ENCODE results near the gene HSPA1A. TPM values are rescaled to one million over a fixed set of nuclear protein-coding genes. Genes with fewer than 3 reads are reported as not detected.

The HSPA1A gene
- 148 to 264 TPM (median 205 TPM) in 5 replicates for total RNA-seq (2022; extraction: Qiagen RNA extraction; ENCODE audit: low read depth)

DNA sequence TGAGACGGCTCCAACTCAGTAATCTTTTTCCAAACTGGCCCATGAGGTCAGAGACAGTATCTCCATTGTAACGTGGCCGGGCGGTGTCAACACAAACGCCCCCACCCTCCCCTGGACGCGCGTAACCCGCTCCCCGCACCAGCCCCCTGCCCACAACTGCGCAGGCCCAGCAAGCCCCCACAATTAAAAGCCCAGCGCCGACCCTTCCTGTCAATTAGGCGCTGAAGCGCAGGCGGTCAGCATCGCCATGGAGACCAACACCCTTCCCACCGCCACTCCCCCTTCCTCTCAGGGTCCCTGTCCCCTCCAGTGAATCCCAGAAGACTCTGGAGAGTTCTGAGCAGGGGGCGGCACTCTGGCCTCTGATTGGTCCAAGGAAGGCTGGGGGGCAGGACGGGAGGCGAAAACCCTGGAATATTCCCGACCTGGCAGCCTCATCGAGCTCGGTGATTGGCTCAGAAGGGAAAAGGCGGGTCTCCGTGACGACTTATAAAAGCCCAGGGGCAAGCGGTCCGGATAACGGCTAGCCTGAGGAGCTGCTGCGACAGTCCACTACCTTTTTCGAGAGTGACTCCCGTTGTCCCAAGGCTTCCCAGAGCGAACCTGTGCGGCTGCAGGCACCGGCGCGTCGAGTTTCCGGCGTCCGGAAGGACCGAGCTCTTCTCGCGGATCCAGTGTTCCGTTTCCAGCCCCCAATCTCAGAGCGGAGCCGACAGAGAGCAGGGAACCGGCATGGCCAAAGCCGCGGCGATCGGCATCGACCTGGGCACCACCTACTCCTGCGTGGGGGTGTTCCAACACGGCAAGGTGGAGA lies at the start of gene HSPA1A, which contains the start of gene HSPA1L:
Gene HSPA1A (plus strand): TSS at position 519 of the 814 bp plus-strand sequence. CDS start 214 bp downstream, at position 733.
Gene HSPA1L (minus strand): TSS at position 259 of the 814 bp plus-strand sequence. CDS start 3,311 bp downstream, outside the sequence.

GRCh38 chr6:31776989-31777666 lies 38.2 kb upstream of the HSPA1A start, which contains the start of gene VWA7:
TSS of gene VWA7 (minus strand) at chr6:31777328. CDS start at chr6:31776779, 549 bp downstream.

GRCh38 chr6:31795616-31796298 lies 19.6 kb upstream of the HSPA1A start, which contains the start of gene VARS1:
TSS of gene VARS1 (minus strand) at chr6:31795752. CDS start at chr6:31795217, 535 bp downstream.

DNA sequence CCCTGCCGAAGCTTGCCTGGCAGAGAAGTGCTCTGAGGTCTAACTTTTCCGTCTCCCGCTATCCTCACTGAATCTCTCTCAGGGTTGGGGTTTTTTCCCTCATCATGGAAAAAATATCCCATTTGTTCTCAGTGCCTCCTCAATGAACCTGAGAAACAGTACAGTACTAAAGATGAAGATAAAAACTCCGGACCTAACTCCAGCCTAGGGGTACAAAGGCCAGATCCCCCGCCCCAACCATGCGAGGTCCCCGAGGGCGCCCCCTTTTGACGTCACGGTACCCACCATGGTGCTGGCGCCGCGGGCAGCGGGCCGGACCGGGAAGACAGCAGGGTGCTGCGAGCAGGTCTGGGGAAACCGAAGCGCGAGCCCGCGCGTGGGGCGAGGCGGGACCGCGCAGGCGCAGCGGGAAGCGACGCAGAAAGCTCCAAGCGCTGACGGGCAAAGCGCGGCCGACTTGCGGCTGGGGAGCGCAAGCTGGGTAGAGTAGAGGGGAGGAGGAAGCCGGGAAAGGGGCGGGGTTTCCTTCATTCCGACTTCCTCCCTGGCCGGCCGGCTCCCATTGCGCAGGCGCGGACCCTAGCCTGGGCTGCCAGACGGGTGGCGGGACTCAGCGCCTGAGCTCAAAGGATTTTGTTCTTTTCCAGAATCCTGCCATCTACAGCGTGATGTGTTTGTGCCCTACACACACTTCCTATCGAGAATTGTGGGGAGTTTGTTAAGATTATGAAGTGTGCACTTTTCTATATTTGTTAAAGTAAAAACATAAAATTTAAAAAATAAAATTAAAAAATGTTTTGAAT lies 8.7 kb upstream of the HSPA1A start, which contains the start of gene LSM2:
Gene LSM2 (minus strand): TSS at position 497 of the 803 bp plus-strand sequence. CDS start 209 bp downstream, at position 288.

DNA sequence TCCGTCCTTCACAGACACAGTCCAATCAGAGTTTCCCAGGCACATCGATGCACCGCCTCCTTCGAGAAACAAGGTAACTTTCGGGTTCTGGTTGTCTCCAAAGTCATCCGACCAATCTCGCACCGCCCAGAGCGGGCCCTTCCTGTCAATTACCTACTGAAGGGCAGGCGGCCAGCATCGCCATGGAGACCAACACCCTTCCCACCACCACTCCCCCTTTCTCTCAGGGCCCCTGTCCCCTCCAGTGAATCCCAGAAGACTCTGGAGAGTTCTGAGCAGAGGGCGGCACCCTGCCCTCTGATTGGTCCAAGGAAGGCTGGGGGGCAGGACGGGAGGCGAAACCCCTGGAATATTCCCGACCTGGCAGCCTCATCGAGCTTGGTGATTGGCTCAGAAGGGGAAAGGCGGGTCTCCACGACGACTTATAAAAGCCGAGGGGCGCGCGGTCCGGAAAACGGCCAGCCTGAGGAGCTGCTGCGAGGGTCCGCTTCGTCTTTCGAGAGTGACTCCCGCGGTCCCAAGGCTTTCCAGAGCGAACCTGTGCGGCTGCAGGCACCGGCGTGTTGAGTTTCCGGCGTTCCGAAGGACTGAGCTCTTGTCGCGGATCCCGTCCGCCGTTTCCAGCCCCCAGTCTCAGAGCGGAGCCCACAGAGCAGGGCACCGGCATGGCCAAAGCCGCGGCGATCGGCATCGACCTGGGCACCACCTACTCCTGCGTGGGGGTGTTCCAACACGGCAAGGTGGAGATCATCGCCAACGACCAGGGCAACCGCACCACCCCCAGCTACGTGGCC lies 12.1 kb downstream of the HSPA1A start, which contains the start of gene HSPA1B:
Gene HSPA1B (plus strand): TSS at position 453 of the 794 bp plus-strand sequence. CDS start 213 bp downstream, at position 666.

DNA sequence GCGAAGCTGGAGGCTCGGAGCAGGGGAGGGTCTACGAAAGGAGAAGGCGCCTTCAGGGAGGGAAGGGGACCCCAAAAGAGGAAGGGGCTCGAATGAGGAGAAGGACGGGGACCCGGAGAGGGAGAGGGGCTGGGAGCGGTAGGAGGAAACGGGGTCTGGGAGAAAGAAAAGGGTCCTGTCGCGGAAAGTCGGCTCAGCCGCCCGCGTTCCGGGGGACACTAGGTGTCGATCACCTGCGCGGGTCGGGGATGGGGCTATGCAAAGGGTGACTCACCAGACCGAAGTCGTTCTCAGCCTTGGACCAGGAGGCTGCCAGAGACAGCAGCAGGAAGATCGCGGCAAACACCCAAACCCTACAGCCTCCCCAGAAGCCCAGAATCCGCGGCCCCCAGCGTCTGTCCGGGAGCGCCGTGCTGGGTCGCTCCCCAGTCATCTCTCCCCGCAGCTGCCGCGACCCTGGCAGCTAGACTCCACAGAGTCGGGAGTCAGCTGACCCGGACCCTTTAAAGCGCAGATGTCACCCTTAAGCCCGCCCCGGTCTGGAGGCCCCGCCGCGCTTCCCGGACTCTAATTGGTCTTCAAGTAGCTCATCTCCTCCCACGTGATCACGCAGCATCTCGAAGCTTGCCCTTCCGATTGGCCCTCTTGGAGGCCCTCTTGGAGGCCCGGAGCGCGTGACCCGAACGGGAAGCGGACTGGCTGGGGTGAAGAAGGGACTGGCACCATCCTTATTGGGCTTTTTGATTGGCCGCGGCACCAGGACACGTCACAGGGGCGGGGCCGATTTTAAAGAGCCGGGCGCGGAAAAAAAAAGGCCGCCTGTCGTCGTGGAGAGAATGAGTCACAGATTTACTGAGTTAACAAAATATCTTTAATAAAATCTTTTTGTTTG lies 47.2 kb downstream of the HSPA1A start, which contains the start of gene NEU1:
Gene NEU1 (minus strand): TSS at position 478 of the 892 bp plus-strand sequence. CDS start 45 bp downstream, at position 433.

Other genes starting within 250 kb of the HSPA1A start
- gene LTA, start 243.3 kb upstream of the HSPA1A start, total RNA-seq (2022; extraction: Qiagen RNA extraction; ENCODE audit: low read depth) = 0.17 to 0.34 TPM in 2 of 5 replicates, not detected in the others
- gene TNF, start 240.0 kb upstream of the HSPA1A start, total RNA-seq (2022; extraction: Qiagen RNA extraction; ENCODE audit: low read depth) = 0.16 TPM in 1 of 5 replicates, not detected in the others
- 0.21 to 0.65 TPM (median 0.29 TPM) in 4 of 5 replicates, not detected in the other for gene LTB, start 233.1 kb upstream of the HSPA1A start, total RNA-seq (2022; extraction: Qiagen RNA extraction; ENCODE audit: low read depth)
- gene LST1, start 229.3 kb upstream of the HSPA1A start, total RNA-seq (2022; extraction: Qiagen RNA extraction; ENCODE audit: low read depth) = 0.30 to 0.66 TPM in 2 of 5 replicates, not detected in the others
- not detected in 5 replicates for gene NCR3, start 222.5 kb upstream of the HSPA1A start, total RNA-seq (2022; extraction: Qiagen RNA extraction; ENCODE audit: low read depth)
- gene AIF1, start 200.3 kb upstream of the HSPA1A start, total RNA-seq (2022; extraction: Qiagen RNA extraction; ENCODE audit: low read depth) = not detected in 5 replicates
- gene PRRC2A, start 194.8 kb upstream of the HSPA1A start, total RNA-seq (2022; extraction: Qiagen RNA extraction; ENCODE audit: low read depth) = 66.6 to 89.8 TPM (median 85.0 TPM) in 5 replicates
- gene BAG6, start 162.9 kb upstream of the HSPA1A start, total RNA-seq (2022; extraction: Qiagen RNA extraction; ENCODE audit: low read depth) = 114 to 149 TPM (median 138 TPM) in 5 replicates
- gene APOM, start 159.6 kb upstream of the HSPA1A start, total RNA-seq (2022; extraction: Qiagen RNA extraction; ENCODE audit: low read depth) = 2.6 to 4.5 TPM (median 3.1 TPM) in 5 replicates
- 10.6 to 12.7 TPM (median 12.1 TPM) in 5 replicates for gene C6orf47, start 154.8 kb upstream of the HSPA1A start, total RNA-seq (2022; extraction: Qiagen RNA extraction; ENCODE audit: low read depth)
- 8.2 to 10.4 TPM (median 9.7 TPM) in 5 replicates for gene GPANK1, start 150.5 kb upstream of the HSPA1A start, total RNA-seq (2022; extraction: Qiagen RNA extraction; ENCODE audit: low read depth)
- 167 to 186 TPM (median 177 TPM) in 5 replicates for gene CSNK2B, start 149.5 kb upstream of the HSPA1A start, total RNA-seq (2022; extraction: Qiagen RNA extraction; ENCODE audit: low read depth)
- gene LY6G5B, start 145.6 kb upstream of the HSPA1A start, total RNA-seq (2022; extraction: Qiagen RNA extraction; ENCODE audit: low read depth) = 3.6 to 5.4 TPM (median 4.3 TPM) in 5 replicates
- 1.3 to 2.5 TPM (median 1.7 TPM) in 5 replicates for gene LY6G5C, start 134.5 kb upstream of the HSPA1A start, total RNA-seq (2022; extraction: Qiagen RNA extraction; ENCODE audit: low read depth)
- 12.8 to 19.4 TPM (median 18.7 TPM) in 5 replicates for gene ABHD16A, start 112.2 kb upstream of the HSPA1A start, total RNA-seq (2022; extraction: Qiagen RNA extraction; ENCODE audit: low read depth)
- not detected in 5 replicates for gene LY6G6F, start 108.7 kb upstream of the HSPA1A start, total RNA-seq (2022; extraction: Qiagen RNA extraction; ENCODE audit: low read depth)
- gene LY6G6D, start 100.2 kb upstream of the HSPA1A start, total RNA-seq (2022; extraction: Qiagen RNA extraction; ENCODE audit: low read depth) = not detected in 5 replicates
- gene LY6G6C, start 93.8 kb upstream of the HSPA1A start, total RNA-seq (2022; extraction: Qiagen RNA extraction; ENCODE audit: low read depth) = 0.14 TPM in 1 of 5 replicates, not detected in the others
- gene MPIG6B, start 92.2 kb upstream of the HSPA1A start, total RNA-seq (2022; extraction: Qiagen RNA extraction; ENCODE audit: low read depth) = not detected in 5 replicates
- gene DDAH2, start 86.2 kb upstream of the HSPA1A start, total RNA-seq (2022; extraction: Qiagen RNA extraction; ENCODE audit: low read depth) = 26.8 to 31.8 TPM (median 27.9 TPM) in 5 replicates
- 486 to 498 TPM (median 493 TPM) in 5 replicates for gene CLIC1, start 79.0 kb upstream of the HSPA1A start, total RNA-seq (2022; extraction: Qiagen RNA extraction; ENCODE audit: low read depth)
- gene MSH5, start 75.5 kb upstream of the HSPA1A start, total RNA-seq (2022; extraction: Qiagen RNA extraction; ENCODE audit: low read depth) = 10.5 to 13.8 TPM (median 12.5 TPM) in 5 replicates
- gene SAPCD1, start 52.9 kb upstream of the HSPA1A start, total RNA-seq (2022; extraction: Qiagen RNA extraction; ENCODE audit: low read depth) = 1.6 to 3.9 TPM (median 3.7 TPM) in 5 replicates
- 1.2 to 2.0 TPM (median 1.5 TPM) in 5 replicates for gene VWA7, start 38.2 kb upstream of the HSPA1A start, total RNA-seq (2022; extraction: Qiagen RNA extraction; ENCODE audit: low read depth)
- gene VARS1, start 19.8 kb upstream of the HSPA1A start, total RNA-seq (2022; extraction: Qiagen RNA extraction; ENCODE audit: low read depth) = 47.4 to 59.1 TPM (median 53.3 TPM) in 5 replicates
- 52.2 to 66.7 TPM (median 61.9 TPM) in 5 replicates for gene LSM2, start 8.6 kb upstream of the HSPA1A start, total RNA-seq (2022; extraction: Qiagen RNA extraction; ENCODE audit: low read depth)
- 0.82 to 1.5 TPM (median 1.3 TPM) in 5 replicates for gene HSPA1L, start 260 bp upstream of the HSPA1A start, total RNA-seq (2022; extraction: Qiagen RNA extraction; ENCODE audit: low read depth)
- 116 to 191 TPM (median 162 TPM) in 5 replicates for gene HSPA1B, start 12.2 kb downstream of the HSPA1A start, total RNA-seq (2022; extraction: Qiagen RNA extraction; ENCODE audit: low read depth)
- 24.9 to 34.9 TPM (median 25.5 TPM) in 5 replicates for gene NEU1, start 47.3 kb downstream of the HSPA1A start, total RNA-seq (2022; extraction: Qiagen RNA extraction; ENCODE audit: low read depth)
- 0.05 to 0.21 TPM in 2 of 5 replicates, not detected in the others for gene SLC44A4, start 63.5 kb downstream of the HSPA1A start, total RNA-seq (2022; extraction: Qiagen RNA extraction; ENCODE audit: low read depth)
- 23.1 to 27.6 TPM (median 27.1 TPM) in 5 replicates for gene EHMT2, start 82.2 kb downstream of the HSPA1A start, total RNA-seq (2022; extraction: Qiagen RNA extraction; ENCODE audit: low read depth)
- gene ZBTB12, start 86.5 kb downstream of the HSPA1A start, total RNA-seq (2022; extraction: Qiagen RNA extraction; ENCODE audit: low read depth) = 3.1 to 4.0 TPM (median 3.5 TPM) in 5 replicates
- 0.07 to 0.43 TPM (median 0.23 TPM) in 5 replicates for gene C2, start 112.2 kb downstream of the HSPA1A start, total RNA-seq (2022; extraction: Qiagen RNA extraction; ENCODE audit: low read depth)
- 1.6 to 3.3 TPM (median 2.4 TPM) in 5 replicates for gene CFB, start 130.6 kb downstream of the HSPA1A start, total RNA-seq (2022; extraction: Qiagen RNA extraction; ENCODE audit: low read depth)
- 73.9 to 80.8 TPM (median 79.3 TPM) in 5 replicates for gene NELFE, start 143.4 kb downstream of the HSPA1A start, total RNA-seq (2022; extraction: Qiagen RNA extraction; ENCODE audit: low read depth)
- gene SKIC2, start 143.6 kb downstream of the HSPA1A start, total RNA-seq (2022; extraction: Qiagen RNA extraction; ENCODE audit: low read depth) = 16.7 to 25.7 TPM (median 25.0 TPM) in 5 replicates
- gene DXO, start 156.6 kb downstream of the HSPA1A start, total RNA-seq (2022; extraction: Qiagen RNA extraction; ENCODE audit: low read depth) = 10.4 to 12.0 TPM (median 11.0 TPM) in 5 replicates
- 0.87 to 1.7 TPM (median 0.93 TPM) in 5 replicates for gene C4A, start 166.5 kb downstream of the HSPA1A start, total RNA-seq (2022; extraction: Qiagen RNA extraction; ENCODE audit: low read depth)
- 0.53 to 1.4 TPM (median 1.1 TPM) in 5 replicates for gene C4B, start 199.3 kb downstream of the HSPA1A start, total RNA-seq (2022; extraction: Qiagen RNA extraction; ENCODE audit: low read depth)
- gene CYP21A2, start 222.9 kb downstream of the HSPA1A start, total RNA-seq (2022; extraction: Qiagen RNA extraction; ENCODE audit: low read depth) = 0.08 TPM in 1 of 5 replicates, not detected in the others

Measured in A549 treated with GW870086 at 1 μM for 4 hours (cell line).